Effector memory CD4-positive, alpha-beta T cell (primary cell): Measurements from ENCODE around the gene TMEM126B.

Experiments
- DNase-seq, 3 donors: peaks; one replicate each; pipeline ENCODE4 v3.0.0-alpha.2; 2020
- H3K27ac ChIP-seq: 2 replicates; pipeline ENCODE4 v1.7.0; 2013; ENCODE audit warnings: mild to moderate bottlenecking, low read length, moderate library complexity; ENCODE audit not compliant: insufficient read depth, poor library complexity, severe bottlenecking
- H3K27me3 ChIP-seq: replicated peaks from 2 replicates; pipeline ENCODE4 v1.7.0; 2013; ENCODE audit warnings: mild to moderate bottlenecking, low read length; ENCODE audit not compliant: insufficient read depth, control insufficient read depth, poor library complexity, severe bottlenecking
- H3K36me3 ChIP-seq: 2 replicates; pipeline ENCODE4 v1.7.0; 2013; ENCODE audit warnings: mild to moderate bottlenecking, low read length, moderate library complexity; ENCODE audit not compliant: control insufficient read depth, insufficient read depth
- H3K4me1 ChIP-seq: 2 replicates; pipeline ENCODE4 v1.7.0; 2013; ENCODE audit warnings: low read length, mild to moderate bottlenecking; ENCODE audit not compliant: control insufficient read depth, insufficient read depth, poor library complexity, severe bottlenecking
- H3K4me3 ChIP-seq: 2 replicates; pipeline ENCODE4 v1.7.0; 2013; ENCODE audit warnings: low read length, low read depth, mild to moderate bottlenecking; ENCODE audit not compliant: insufficient read depth, poor library complexity, severe bottlenecking
- H3K9me3 ChIP-seq: 2 replicates; pipeline ENCODE4 v1.7.0; 2013; ENCODE audit warnings: mild to moderate bottlenecking, low read length, moderate library complexity; ENCODE audit not compliant: control insufficient read depth

Gene TMEM126B

GRCh38 chr11:85673393-85673792 is 45.0 kb downstream of the TMEM126B start:
- no peak overlapping the region for H3K4me3 ChIP-seq
- H3K36me3 ChIP-seq = no peaks in the 10 kb centered on the region
- H3K4me1 ChIP-seq = no peaks in the 10 kb centered on the region
- H3K27ac ChIP-seq = no peak overlapping the region
- no peaks in the 10 kb centered on the region for H3K9me3 ChIP-seq
- H3K27me3 ChIP-seq = no peaks in the 10 kb centered on the region
- DNase-seq = no peak

- no peak overlapping the region for H3K27ac ChIP-seq
- H3K36me3 ChIP-seq = no peaks in the 10 kb centered on the region
- DNase-seq = no peak
- H3K4me3 ChIP-seq = no peak overlapping the region
- H3K27me3 ChIP-seq = no peaks in the 10 kb centered on the region
- peaks cover 3% of the 10 kb centered on the region for H3K4me1 ChIP-seq
- H3K9me3 ChIP-seq = no peaks in the 10 kb centered on the region
Measured at GRCh38 chr11:85679576-85679975, 51.2 kb downstream of the TMEM126B start.

GRCh38 chr11:85680897-85681296 is 52.5 kb downstream of the TMEM126B start:
- peaks cover 3% of the 10 kb centered on the region for H3K4me1 ChIP-seq
- no peaks in the 10 kb centered on the region for H3K9me3 ChIP-seq
- no peaks in the 10 kb centered on the region for H3K27me3 ChIP-seq
- no peak overlapping the region for H3K4me3 ChIP-seq
- DNase-seq = no peak
- H3K27ac ChIP-seq = no peak overlapping the region
- no peaks in the 10 kb centered on the region for H3K36me3 ChIP-seq

- Histone ChIP-seq H3K9me3 (no peaks in the 10 kb centered on the region), H3K4me3 (peak overlapping the region; percentile 64), H3K27ac (peak overlapping the region; percentile 14), H3K27me3 (no peaks in the 10 kb centered on the region), H3K36me3 (no peaks in the 10 kb centered on the region), H3K4me1 (peaks cover 3% of the 10 kb centered on the region)
- DNase-seq = peak; percentile 5 to 33 (median 20)
Measured at GRCh38 chr11:85682330-85683305, 54.2 kb downstream of the TMEM126B start.

GRCh38 chr11:85685125-85685819 is 56.9 kb downstream of the TMEM126B start:
- H3K27ac ChIP-seq = no peak overlapping the region
- H3K36me3 ChIP-seq = no peaks in the 10 kb centered on the region
- H3K4me3 ChIP-seq = no peak overlapping the region
- H3K27me3 ChIP-seq = no peaks in the 10 kb centered on the region
- DNase-seq = no peak
- H3K9me3 ChIP-seq = no peaks in the 10 kb centered on the region
- H3K4me1 ChIP-seq = peaks cover 3% of the 10 kb centered on the region

GRCh38 chr11:85685820-85686459 is 57.5 kb downstream of the TMEM126B start, which contains the start of gene CCDC89:
CCDC89 (minus strand) TSS chr11:85686195; CDS start chr11:85686130, 65 bp downstream.
- no peak for DNase-seq
- Histone ChIP-seq H3K9me3 (no peaks in the 10 kb centered on the region), H3K4me1 (peaks cover 3% of the 10 kb centered on the region), H3K27me3 (no peaks in the 10 kb centered on the region), H3K36me3 (no peaks in the 10 kb centered on the region), H3K4me3 (no peak within 1 kb of the TSS), H3K27ac (no peak within 1 kb of the TSS)
